GM12865 (cell line): Measurements from ENCODE around the gene HELT.

ENCODE experiments used
- DNase-seq: peaks from one replicate; pipeline ENCODE4 v3.0.0; 2010; ENCODE audit warnings: low read depth
- H3K4me3 ChIP-seq: 2 replicates; pipeline ENCODE4 v1.5.1; 2011; ENCODE audit warnings: mild to moderate bottlenecking, low read depth, low read length, control low read depth
- TF ChIP-seq, protein P1 (sequence below): IDR thresholded peaks from 2 replicates; pipeline ENCODE4 v1.5.1; 2011; ENCODE audit warnings: low read length, control low read depth, low read depth, inconsistent platforms; ENCODE audit not compliant: insufficient read depth; ENCODE audit errors: missing control alignments

The HELT gene

GRCh38 chr4:185062606-185063005 lies 44.3 kb downstream of the HELT start:
- no peak for DNase-seq
- no peak overlapping the region for H3K4me3 ChIP-seq
- TF ChIP-seq, protein P1, sequence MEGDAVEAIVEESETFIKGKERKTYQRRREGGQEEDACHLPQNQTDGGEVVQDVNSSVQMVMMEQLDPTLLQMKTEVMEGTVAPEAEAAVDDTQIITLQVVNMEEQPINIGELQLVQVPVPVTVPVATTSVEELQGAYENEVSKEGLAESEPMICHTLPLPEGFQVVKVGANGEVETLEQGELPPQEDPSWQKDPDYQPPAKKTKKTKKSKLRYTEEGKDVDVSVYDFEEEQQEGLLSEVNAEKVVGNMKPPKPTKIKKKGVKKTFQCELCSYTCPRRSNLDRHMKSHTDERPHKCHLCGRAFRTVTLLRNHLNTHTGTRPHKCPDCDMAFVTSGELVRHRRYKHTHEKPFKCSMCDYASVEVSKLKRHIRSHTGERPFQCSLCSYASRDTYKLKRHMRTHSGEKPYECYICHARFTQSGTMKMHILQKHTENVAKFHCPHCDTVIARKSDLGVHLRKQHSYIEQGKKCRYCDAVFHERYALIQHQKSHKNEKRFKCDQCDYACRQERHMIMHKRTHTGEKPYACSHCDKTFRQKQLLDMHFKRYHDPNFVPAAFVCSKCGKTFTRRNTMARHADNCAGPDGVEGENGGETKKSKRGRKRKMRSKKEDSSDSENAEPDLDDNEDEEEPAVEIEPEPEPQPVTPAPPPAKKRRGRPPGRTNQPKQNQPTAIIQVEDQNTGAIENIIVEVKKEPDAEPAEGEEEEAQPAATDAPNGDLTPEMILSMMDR: no peak

- no peak overlapping the region for H3K4me3 ChIP-seq
- TF ChIP-seq, protein P1: no peak
- no peak for DNase-seq
Measured at GRCh38 chr4:185066179-185066578, 47.9 kb downstream of the HELT start.

DNA sequence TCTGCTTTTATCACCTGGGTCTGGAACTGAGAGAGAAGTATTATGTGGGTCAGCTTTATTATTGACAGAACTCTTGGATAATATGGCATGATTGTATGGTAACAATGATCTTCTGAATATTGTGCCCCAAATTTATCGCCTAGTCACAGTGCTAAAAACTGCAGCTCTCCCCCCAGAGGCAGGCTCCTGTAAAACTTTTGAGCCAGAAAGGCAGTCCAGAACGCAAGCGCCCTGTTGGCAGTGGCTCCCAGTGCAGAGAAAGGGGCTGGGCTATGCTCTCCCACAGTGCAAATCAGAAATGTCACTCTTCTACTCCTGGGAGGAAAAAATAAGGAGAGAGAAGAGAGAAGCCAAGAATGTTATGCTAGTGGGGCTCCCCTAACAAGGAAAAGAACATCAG lies 50.5 kb downstream of the HELT start:
- TF ChIP-seq, protein P1: no peak
- H3K4me3 ChIP-seq: no peak overlapping the region
- no peak for DNase-seq
